Fibroblast of gingiva (primary cell): ENCODE data around the gene SKAP1.

Experiments
- DNase-seq: peaks from one replicate; pipeline ENCODE4 v3.0.0-alpha.2; 2011; ENCODE audit warnings: low read depth

Gene SKAP1

DNA sequence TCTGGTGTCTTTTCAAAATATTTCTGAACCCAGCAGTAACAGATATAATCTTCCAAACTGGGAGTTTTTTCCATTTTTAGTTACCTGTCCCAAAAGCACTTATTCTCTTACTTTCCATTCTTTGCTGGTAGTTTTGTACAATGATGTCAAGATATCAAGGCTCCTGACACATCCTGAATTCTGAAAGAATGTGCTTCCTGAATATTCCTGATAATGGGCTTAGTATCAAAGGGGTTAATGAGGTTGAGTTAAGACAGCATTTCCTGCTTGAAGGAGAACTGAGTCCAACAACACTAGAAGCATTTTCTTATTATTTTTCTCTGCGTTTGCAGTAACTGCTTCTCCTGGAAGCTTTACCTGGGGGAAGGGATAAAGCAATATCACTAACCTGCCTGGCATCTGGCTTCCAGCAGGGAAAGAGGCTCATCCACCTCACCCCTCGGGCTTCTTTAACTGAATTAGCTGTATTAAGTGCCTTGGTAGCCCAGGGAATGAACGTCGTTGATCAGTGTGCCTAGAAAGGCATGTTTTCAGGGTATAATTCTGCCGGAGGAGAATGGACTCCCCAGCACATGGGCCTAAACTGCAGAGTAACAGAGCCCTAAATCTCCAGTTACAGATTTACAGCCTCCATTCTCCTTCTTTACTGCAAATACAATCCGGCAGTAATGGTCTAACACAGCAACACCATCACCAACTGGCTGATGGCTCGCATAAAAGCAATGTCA, 188.1 kb downstream of the SKAP1 start:
- DNase-seq, result no peak

DNA sequence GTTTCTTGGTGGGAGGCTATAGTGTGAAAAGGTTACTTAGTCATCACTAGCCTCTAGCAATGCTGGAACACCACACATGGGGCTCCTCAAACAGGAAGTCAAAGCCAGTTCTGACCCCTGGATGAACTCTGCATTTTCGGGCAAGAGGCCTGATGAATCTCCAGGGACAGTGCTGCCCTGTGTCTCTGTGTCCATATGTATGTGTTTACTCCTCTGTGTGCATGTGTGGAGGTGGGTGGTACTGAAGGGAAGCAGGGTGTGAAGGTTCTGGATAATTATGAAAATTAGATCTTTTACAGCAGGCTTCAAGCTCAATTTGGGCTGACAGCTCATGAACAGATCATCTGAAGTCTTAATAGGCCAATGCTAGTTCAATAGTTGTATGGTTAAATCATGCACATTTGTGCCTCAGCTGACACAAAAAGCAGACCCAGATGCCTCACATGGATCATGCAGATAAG, 188.9 kb downstream of the SKAP1 start:
- peak; percentile 64 for DNase-seq

DNA sequence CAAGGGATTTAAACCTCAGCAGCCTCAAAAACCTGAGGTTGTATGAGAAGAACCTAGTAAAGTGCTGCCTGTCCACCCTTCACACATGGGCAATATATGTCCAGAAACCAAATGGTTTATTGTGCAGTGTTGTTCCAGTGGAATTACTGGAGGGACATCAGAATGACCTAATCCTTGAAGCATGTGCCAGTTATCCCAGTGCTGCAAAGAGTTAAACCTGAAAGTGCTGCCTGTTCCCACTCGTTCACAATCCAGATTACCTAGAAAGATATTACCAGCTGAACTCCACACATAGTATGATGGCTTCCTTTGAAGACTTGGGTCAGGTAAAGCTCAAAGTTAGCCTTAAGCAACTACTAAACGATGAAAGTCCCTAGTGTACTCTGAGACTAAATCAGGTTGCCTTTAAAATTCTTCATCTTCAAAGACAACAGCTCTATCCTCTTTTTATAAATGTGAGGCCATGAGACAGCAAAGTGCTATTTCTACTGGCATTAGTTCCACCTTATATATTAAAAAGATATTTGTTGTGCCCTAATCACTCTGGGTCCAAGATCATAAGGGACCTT, 189.4 kb downstream of the SKAP1 start:
- no peak for DNase-seq

DNA sequence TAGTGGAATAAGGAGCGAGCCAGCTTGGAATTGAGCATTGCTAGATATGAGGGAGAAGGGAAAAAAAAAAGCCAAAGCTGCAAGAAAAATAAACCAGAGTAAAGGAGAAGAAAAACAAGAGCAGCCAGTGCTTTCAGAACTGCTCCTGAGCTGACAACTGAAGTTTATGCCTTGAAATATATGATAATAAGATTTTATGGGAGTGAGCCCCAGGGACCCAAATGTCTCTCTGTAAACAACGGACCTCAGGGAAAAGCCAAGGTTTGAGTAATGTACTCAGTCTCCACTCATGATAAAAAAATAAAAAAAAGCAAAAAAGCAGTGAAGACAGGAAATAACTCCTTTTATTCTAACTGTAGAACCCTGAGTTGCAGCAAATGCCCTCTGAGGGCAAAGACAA, 189.9 kb downstream of the SKAP1 start:
- no peak for DNase-seq

DNA sequence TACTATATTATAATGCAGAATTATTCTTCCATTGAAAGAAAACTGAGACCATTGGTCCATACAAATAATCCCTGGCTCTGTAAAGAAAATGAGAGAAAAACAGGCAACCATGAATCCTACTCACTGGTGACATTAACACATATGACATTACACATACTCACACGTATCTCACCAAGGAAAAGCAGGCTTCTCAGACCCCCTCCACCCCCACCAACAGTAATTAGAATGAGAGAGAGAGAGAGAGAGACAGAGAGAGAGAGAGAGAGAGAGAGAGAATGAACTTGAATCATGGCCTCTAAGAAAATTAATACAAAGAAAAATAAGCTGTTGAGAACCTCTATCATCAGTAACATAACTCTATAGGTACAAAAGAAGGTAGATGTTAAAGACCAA, 190.4 kb downstream of the SKAP1 start:
- DNase-seq, result no peak

DNA sequence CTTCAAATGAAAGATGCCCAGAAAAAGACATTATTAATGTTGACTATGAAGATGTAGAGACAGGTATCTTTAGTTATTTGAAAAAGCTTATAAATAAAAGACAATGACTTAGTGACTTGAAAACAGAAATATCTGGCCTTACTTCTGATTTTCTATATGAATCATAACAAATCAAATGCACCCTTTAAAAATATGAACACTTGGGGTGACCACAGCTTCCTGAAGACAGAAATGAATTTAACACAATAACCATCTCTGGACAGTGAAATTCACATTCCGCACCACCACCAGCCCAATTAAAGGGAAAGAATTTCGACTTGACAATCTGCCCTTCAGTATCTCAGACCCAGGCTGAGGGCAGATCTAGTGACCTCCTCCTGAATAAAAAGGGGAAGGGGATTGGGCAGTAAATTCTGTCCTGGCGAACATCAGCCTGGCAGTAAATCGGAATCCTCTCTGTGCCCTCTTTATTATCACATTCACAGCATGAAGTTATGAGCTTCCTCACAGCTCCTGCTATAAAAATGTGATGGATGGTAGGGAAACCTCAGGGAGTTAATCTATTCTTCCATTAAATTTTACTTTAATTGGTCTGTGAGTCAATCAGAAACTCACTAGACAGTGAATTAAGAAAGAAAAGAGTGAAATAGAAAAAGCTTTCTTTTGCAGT, 190.9 kb downstream of the SKAP1 start:
- no peak for DNase-seq

DNA sequence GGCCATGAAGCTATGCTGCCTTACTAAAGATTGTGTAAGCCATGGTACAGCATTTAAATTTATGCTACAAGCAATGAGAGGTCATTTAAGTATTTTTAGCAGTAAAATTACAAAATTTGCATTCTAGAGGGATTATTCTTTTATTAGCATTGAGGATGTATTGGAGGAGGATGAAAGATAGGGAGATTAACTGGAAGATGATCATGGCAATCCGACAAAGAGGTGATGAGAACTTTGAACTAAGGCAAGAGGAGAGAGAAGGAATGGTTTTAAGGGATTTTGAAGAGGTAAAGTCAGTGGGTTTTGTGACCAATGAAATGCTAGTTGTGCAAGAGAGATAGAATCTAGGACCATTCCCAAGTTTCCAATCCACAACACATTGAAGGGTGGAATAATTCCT, 192.6 kb downstream of the SKAP1 start:
- DNase-seq, result no peak

DNA sequence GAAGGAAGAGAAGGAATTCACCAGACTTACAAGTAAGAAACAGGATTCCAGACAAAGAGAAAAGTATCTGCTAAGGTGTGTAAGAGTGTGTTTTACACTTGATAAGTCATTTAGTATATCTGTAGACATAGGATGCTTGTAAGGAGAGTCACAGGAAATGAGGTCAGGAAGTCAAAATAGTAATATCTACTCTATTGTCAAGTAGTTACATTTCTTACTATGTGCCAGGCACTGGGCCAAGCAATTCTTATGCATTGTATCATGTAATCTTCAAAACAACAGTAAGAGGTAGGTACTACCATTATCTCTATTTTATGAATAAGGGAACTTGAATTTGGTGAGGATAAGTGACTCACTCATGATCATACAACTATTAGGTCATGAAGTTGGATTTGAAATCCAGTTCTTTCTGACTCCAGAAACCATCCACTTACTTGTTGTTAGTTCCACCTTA, 193.3 kb downstream of the SKAP1 start:
- no peak for DNase-seq

DNA sequence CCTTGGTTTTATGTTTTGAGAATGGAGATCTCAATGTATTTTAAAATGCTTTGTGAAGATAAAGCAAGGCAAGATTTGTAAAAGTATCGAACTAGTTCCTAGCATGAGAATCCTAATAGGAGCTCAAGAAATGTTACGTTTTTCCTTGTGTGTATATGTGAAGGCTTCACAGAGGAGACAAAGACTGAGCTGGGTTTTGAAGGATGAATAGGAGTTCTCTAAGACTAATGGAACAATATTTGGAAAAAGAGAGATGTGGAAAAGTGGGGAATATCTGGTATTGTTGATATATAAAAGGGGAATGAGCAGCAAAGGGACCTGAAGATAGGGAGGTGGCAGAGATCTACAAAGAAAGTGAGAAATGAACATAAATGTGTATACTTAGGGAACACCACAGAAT, 195.1 kb downstream of the SKAP1 start:
- DNase-seq, result no peak

DNA sequence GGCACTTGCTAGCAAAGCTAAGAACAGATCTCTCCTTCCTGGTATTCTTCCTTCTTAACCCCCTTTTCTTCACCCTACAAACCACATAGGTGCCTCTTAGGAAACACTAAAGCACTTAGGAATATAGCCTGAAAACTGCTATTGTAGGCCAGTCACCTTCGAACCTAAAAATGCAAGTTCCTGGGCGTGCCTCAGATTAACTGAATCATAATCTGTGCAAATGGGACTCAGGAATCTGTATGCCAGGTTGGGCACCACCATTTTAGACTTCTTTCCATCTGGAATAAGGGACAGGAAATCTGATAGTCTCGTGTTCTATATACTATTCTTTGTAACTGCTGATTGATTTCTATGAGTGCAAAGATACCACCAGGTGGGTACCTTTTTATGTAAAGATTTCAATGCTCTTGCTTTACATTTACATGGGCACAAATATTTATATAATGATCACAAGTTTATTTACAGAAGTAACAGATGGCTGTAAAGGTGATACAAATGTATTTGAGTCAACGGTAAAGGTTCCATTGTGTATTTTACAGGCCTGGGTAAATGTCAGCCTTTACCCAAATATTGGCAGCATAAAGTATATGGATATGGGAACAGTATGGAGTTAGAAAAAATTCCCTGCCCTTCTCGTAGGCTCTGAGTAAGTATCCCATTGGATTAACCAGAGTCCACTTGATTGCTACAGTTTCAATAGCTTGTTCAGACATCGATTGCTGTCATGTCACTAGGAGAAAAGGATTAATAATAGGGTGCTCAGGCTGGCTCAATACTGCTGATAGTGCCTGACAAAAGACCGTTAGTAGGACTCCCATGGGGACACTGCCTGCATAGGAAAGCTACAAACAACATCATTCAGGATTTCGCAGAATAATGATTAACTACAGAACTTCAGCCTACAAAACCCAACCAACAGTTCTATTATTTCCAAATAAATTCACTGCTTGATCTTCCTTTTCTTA, 197.7 kb downstream of the SKAP1 start:
- no peak for DNase-seq

DNA sequence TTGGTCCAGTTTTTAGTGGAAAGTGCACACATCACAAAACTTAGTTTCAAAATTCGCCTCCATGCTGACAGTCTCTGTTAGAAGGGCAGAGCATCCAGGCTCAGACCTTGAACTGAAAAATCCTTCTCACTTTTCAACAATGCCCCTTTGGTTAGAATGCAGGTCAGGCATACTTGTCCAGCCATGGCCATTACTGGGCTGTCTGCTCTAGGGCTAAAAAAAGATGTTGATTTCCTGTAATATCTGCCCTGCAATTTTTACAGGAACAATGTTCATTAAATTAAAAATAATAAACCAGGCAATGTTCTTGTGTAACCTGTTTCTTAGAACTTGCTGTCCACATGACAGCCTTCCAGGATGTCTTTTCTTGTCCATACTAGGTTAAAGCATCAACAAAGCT, 200.1 kb downstream of the SKAP1 start:
- no peak for DNase-seq

DNA sequence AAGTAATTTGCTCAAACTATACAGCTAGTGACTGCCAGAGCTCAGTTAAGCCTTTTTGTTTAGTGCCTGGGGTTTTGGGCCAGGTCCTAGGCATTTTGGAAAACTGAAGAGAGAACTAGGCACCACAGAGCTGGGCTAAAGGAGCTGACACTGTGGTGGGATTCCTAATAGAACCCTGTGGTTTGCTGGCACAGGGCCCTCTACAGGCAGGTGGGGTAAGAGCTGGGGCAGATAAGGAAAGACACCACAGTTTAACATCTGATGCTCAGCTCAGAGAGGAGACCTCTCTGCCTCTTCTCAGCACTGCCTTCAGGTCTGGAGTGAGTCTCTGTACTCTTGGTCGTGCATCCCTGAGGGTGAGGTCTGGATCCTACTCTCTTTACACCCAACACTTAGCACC, 201.3 kb downstream of the SKAP1 start:
- no peak for DNase-seq

DNA sequence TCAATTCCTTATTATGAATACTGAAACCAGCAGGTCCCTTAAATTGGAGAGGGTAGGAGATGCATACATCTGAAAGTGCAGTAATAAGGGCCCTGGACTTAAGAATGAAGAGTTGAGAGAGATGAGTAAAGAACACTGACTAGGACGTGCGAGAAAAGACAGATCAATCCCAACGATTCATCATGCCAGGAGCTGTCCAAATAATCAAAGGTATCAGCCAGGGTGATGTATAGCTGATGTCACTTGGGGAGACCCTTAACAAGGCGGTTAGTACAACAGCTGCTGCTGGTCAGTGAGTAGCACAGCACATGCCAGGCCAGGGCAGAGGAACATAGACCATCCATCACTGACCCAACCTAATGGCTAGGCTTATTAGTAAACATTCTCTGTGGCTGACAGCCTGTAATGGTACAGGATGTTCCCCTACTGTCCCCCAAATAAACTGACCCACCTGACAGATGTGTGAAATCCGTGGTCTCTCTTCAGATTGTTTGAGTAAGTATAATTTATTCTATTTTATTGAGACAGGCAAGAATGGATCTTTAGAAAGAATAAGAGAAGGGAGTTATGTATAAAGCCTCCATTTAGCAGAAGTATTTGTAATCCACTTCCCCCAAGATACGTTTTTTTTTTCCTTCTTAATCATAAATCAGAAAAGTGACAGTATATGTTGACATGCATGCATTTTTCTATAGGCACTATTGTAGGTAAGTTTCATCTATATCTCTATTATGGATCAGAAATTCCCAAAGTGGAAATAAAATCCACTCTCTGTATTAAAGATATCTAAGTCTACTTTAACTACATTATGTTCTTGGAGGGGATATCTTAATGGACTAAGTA, 204.1 kb downstream of the SKAP1 start:
- no peak for DNase-seq

DNA sequence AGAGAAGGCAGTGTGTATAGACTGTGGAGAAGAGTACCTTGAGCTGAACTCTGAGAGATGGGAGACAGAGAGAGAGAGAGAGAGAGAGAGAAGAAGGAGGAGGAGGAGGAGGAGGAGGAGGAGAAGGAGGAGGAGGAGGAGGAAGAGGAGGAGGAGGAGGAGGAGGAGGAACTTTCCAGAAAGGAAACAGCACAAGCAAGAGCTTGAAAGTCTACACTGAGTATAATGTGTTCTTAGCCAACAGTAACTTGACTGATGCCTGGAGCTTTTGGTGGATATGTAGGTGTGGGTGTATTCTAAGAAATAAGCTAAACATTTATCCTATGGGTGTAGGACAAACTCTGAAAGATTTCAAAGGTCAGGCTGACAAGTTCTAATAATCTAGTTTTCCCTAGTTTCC, 206.1 kb downstream of the SKAP1 start:
- no peak for DNase-seq

DNA sequence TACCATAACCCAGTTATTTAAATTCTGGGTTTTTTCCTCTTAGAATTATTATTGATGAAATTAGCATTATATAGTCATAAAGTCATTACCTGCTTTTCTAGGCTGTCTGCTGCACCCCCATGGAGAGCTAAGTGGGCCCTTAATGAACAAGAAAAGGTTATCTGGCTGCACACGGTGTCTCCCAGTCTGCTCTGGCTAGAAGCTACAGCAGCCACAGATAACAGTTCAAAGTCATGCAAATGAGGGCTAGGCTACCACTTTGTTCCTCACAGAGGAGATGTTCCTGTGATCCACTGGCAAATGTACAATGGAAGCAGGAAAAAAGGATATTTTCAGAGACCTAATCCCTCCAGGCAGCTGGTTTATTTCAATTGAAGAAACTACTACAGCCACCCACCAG, 210.4 kb downstream of the SKAP1 start:
- DNase-seq, result no peak

DNA sequence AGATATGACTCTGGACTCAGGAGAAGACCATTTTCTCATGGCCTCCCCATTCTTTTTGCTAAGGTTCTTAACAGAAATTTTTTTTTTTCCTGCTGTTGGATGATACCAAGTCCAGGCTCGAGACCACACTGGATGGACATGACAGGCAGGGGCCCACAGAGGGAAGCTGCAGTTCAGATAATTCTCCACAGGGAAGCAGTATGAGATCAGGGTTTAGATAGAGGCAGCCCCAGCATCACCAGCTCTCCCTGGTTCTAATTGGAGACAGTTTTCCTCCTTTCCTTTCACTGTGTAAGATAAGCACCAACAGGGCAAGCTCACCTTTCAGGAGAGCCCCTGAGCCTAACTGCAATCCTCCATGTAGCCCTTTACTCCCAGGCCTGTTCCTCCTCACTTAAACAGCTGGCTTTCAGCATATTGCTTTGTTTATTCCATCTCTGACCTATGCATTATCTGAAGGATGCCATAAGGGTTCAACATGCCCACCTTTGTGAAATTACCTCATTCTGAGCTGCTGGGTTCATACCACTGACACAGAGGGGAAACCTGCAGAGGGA, 214.4 kb downstream of the SKAP1 start:
- no peak for DNase-seq

DNA sequence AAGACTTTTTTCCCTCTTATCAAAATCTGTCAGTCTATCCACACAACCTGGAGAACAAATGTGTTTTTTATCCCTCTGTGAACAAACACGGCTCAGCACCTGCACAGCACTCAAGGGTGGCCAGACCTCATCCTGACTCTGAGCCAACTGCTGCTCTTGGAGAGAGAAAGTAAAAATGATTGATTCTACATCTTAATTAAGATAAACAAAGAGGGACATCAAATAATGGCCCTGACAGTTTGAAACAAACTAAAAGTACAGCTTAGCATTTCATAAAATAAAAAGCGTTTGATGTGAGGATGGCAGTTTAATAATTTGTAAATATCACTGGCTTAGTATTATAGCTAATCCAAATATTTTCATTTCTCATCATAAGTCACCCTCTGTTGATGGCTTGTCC, 216.2 kb downstream of the SKAP1 start:
- no peak for DNase-seq

DNA sequence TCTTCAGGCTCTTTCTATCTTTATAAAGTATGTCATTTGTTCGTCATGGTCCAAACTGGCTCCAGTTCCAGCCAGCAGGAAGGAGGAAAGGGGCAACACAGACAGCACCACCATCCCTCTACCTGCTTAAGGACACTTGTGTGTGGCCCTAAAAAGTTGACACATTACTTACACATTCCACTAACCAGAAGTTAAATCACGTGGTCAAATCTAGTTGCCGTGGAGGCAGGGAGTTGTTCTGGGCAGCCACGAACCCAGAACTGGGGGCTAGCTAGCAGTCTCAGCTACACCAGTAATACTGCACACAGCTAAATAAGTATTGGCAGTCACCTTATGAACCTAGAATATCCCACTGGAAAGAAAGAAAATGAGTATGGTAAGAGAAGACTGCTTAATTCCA, 218.2 kb downstream of the SKAP1 start:
- DNase-seq, result no peak

DNA sequence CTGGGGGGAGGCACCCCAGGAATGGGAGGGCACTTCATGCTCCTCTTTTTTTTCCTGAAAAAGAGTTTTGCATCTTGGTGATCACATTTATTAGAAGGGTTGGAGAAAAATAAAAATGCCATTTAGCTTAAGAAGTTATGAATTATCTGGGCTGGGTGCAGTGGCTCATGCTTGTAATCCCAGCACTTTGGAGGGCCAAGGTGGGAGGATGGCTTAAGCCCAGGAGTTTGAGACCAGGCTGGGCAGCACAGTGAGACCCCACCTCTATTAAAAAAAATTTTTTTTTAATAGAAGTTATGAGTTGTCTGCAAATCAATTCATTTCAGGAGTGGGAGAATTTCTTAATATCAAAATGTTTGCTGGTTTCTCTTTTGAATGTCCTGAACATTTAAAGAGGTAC, 219.0 kb downstream of the SKAP1 start:
- no peak for DNase-seq

DNA sequence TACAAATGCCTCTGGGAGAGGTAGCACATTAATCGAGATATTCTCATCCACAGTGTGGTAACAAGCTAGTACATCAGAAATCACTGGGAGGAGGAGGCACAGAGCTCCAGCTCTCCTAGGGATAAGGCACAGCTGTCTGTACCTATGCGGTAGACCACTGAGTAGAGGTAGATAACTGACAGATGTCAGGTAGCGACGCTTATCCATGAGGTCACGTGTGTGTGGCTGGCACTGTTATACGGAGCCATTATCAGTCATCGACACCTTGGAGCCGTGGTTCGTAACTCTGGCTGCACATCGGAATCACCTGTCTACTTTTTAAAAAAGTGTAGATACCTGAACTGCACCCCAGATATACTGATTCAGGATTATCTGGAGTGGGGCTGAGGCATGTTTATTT, 220.0 kb downstream of the SKAP1 start:
- no peak for DNase-seq
